PFSK-1 (cell line): ENCODE measurements around the gene DOCK1.

ENCODE experiments used
- FOXP2 ChIP-seq: optimal IDR thresholded peaks from 2 replicates; pipeline ENCODE3; 2011; ENCODE audit warnings: borderline replicate concordance, control low read depth, inconsistent platforms; ENCODE audit not compliant: insufficient read depth; ENCODE audit errors: extremely low read length, extremely low read depth
- POLR2AphosphoS5 ChIP-seq: IDR thresholded peaks from 2 replicates; pipeline ENCODE4 v1.6.1; 2012; ENCODE audit warnings: low read depth, mild to moderate bottlenecking, control low read depth, low read length, moderate library complexity
- SIN3A ChIP-seq: IDR thresholded peaks from 2 replicates; pipeline ENCODE4 v1.6.1; 2012; ENCODE audit warnings: mild to moderate bottlenecking, low read length, moderate library complexity, borderline replicate concordance; ENCODE audit not compliant: insufficient read depth
- TAF1 ChIP-seq: IDR thresholded peaks from 2 replicates; pipeline ENCODE4 v1.6.1; 2012; ENCODE audit warnings: low read length, control low read depth, borderline replicate concordance; ENCODE audit not compliant: insufficient read depth
- TF ChIP-seq, protein P1 (sequence below), 2 experiments: IDR thresholded peaks; 2 replicates each; pipeline versions ENCODE4 v1.6.1 to v1.8.0; 2011 to 2012; ENCODE audit warnings: low read depth in 2 of 2, low read length in 2 of 2, control low read depth in 1 of 2, inconsistent platforms in 1 of 2, mild to moderate bottlenecking in 1 of 2, moderate library complexity in 1 of 2; ENCODE audit not compliant: insufficient read depth in 1 of 2

DOCK1 gene

DNA sequence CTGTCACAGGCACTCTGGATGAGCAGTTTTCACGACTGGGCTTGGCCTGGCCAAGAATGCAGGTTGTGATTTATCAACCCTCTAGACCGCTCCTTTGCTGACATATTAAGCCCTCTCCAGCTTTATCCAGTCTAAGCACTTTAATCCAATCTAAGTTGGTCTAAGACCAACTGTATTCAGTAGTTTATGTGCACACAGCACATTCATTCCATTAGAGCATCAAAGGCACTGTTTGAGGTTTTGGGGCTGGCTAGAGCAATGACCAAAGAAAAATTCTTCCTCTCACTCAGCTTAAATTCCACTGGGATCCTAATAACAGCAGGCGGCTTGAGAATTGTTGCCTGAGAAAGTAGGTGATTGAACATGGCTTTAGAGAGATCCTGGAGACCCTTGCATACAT is 467.1 kb downstream of the DOCK1 start:
- TF ChIP-seq TAF1 (no peak), SIN3A (no peak), POLR2AphosphoS5 (no peak), FOXP2 (no peak)
- TF ChIP-seq, protein P1, sequence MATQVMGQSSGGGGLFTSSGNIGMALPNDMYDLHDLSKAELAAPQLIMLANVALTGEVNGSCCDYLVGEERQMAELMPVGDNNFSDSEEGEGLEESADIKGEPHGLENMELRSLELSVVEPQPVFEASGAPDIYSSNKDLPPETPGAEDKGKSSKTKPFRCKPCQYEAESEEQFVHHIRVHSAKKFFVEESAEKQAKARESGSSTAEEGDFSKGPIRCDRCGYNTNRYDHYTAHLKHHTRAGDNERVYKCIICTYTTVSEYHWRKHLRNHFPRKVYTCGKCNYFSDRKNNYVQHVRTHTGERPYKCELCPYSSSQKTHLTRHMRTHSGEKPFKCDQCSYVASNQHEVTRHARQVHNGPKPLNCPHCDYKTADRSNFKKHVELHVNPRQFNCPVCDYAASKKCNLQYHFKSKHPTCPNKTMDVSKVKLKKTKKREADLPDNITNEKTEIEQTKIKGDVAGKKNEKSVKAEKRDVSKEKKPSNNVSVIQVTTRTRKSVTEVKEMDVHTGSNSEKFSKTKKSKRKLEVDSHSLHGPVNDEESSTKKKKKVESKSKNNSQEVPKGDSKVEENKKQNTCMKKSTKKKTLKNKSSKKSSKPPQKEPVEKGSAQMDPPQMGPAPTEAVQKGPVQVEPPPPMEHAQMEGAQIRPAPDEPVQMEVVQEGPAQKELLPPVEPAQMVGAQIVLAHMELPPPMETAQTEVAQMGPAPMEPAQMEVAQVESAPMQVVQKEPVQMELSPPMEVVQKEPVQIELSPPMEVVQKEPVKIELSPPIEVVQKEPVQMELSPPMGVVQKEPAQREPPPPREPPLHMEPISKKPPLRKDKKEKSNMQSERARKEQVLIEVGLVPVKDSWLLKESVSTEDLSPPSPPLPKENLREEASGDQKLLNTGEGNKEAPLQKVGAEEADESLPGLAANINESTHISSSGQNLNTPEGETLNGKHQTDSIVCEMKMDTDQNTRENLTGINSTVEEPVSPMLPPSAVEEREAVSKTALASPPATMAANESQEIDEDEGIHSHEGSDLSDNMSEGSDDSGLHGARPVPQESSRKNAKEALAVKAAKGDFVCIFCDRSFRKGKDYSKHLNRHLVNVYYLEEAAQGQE (IDR thresholded peaks at IDR 0.05; ENCODE audit: insufficient read depth in 1 of 2, low read depth in 2 of 2, low read length in 2 of 2): no peak

DNA sequence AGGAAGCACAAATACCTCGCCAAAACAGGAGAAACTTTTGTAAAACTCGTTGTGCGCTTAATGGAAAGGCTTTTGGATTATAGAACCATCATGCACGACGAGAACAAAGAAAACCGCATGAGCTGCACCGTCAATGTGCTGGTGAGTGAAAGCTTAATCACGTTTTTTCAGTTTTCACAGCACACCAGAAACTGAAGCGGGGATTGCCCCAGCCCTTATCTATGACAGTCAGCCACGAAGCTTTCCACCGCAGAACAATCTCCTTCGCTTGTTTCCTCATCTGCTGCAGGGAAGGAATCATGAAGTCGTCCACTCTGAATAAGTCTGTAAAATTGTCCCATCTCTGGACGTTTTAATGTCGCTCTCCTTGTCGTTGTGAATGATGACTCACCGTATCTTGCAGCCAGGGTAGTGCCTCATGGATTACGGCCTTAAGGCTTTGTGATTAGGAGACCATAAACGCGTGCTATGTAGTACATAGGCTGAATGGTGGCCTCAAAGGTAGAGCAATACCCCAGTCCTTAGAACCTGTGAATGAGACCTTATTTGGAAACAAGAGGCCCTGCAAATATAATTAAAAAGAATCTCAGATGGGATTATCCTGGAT is 468.9 kb downstream of the DOCK1 start:
- no peak for TF ChIP-seq TAF1
- no peak for TF ChIP-seq SIN3A
- no peak for TF ChIP-seq POLR2AphosphoS5
- no peak for TF ChIP-seq FOXP2
- TF ChIP-seq, protein P1 (IDR thresholded peaks at IDR 0.05; ENCODE audit: insufficient read depth in 1 of 2, low read depth in 2 of 2, low read length in 2 of 2): no peak

DNA sequence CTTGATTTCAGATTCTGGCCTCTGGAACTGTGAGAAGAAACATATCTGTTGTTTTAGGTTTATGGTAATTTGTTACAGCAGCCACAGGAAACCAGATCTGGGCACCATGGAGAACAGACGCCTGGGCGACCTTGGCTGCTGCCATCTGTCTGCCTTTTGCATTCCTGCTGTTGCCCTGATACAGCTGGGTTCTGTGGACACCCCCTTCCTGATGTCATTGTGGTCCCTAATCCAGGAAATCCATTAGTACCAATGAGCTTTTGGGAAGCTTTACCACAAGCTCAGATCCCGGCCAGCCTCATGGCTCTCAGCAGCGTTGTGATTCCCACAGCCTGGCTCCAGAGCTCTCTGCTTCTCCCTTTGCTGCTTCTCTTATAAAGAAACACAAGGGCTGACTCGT is 469.7 kb downstream of the DOCK1 start:
- TF ChIP-seq, protein P1 (IDR thresholded peaks at IDR 0.05; ENCODE audit: insufficient read depth in 1 of 2, low read depth in 2 of 2, low read length in 2 of 2): no peak
- TF ChIP-seq FOXP2 (no peak), TAF1 (no peak), SIN3A (no peak), POLR2AphosphoS5 (no peak)

DNA sequence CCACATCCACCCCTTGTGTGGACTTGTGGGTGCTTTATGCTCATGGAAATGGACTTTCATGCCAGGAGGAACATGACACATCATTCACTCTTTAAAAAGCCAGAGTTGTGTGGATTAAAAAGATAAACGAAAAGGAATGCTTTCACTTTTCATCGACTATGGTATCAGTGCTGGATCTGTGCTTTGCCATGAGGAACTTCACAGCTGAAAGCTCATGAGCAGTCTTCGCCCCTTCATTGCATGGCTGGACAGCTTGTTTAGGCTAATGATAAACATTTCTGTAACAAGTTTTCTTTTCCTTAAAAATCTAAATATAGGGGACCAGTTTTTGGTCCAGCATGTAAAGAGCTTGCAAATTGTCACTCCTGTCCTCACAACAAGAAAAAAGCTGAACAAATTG is 470.2 kb downstream of the DOCK1 start:
- TF ChIP-seq FOXP2 (no peak), POLR2AphosphoS5 (no peak), TAF1 (no peak), SIN3A (no peak)
- TF ChIP-seq, protein P1 (IDR thresholded peaks at IDR 0.05; ENCODE audit: insufficient read depth in 1 of 2, low read depth in 2 of 2, low read length in 2 of 2): no peak

DNA sequence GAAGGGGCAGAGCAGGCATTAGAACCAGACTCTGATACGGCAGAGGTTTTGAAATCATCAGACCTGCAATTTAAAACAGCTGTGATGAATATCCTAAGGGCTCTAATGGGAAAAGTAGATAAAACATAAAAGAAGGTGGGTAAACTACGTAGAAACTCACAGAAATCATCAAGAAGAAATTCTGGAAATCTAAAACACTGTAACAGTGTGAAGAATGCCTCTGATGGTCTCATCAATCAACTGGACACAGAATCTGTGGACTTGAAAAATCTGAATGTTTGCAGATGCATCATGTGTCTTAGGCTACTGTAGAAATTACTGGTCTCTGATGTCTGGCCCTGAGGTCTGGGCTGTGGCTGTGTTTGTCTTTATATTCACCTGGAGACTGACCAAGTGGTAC is 470.8 kb downstream of the DOCK1 start:
- TF ChIP-seq SIN3A: no peak
- TF ChIP-seq TAF1: no peak
- TF ChIP-seq, protein P1 (IDR thresholded peaks at IDR 0.05; ENCODE audit: insufficient read depth in 1 of 2, low read depth in 2 of 2, low read length in 2 of 2): no peak
- no peak for TF ChIP-seq FOXP2
- no peak for TF ChIP-seq POLR2AphosphoS5
